NCI-H2081 treated with DMSO at 0.1 percent for 48 hours (cell line): ENCODE data around the gene FCN1.

Source experiments
- DNase-seq: peaks from one replicate; lab custom pipeline; 2025; lab: John Stamatoyannopoulos, UW

The FCN1 gene

GRCh38 chr9:134891053-134891452 lies 26.7 kb downstream of the FCN1 start:
- DNase-seq = no peak

GRCh38 chr9:134890155-134890495 lies 27.6 kb downstream of the FCN1 start:
- no peak for DNase-seq

GRCh38 chr9:134889386-134890154 lies 28.1 kb downstream of the FCN1 start:
- no peak for DNase-seq

DNA sequence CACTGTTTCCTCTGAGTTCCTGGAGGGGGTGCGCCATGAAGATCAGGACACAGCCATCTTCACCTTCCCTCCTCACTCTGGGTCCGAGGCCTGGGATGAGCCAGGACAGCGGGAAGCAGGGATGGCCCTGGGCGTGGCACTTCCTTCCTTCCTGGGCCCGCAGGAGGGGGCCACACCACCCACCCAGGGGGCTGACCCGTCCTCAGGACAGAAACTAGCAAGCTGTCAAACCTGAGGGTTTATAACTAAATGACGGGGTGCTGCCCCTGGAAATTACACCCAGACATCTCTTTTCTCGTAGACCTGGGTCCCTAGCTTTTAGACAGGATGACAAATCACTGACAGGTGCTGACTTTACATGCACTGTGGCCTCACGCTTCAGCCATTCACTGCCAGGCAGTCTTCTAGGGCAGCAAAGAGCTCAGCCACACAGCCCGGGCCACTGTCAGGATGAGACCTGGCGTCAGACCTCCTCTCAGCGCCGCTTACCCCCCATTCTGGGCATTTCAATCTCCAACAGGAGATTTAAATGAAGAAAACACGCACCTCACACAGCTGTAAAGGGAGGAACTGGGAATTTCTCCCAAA lies 29.0 kb downstream of the FCN1 start:
- DNase-seq = no peak

- DNase-seq = no peak
Measured at GRCh38 chr9:134887686-134888602, 29.8 kb downstream of the FCN1 start.

GRCh38 chr9:134887219-134887618 lies 30.5 kb downstream of the FCN1 start:
- no peak for DNase-seq

DNA sequence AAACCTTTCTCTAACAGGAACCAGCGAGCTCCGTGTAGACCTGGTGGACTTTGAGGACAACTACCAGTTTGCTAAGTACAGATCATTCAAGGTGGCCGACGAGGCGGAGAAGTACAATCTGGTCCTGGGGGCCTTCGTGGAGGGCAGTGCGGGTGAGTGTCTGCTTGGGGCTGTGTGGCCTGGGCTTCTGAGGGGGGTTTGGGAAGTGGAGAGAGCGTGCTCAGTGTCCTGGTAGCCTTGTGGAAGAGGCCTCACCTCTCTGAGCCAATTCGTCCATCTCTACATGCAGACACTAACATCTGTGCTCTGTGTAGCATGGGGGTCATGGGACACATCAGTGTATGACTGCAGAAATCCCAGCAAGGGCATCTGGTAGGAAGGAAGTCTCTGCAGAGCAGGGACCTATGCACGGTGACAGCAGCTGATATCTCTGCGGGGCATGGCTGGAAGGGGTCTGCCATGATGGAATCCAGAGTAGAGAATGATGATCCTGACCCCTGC lies 31.2 kb downstream of the FCN1 start:
- no peak for DNase-seq

DNA sequence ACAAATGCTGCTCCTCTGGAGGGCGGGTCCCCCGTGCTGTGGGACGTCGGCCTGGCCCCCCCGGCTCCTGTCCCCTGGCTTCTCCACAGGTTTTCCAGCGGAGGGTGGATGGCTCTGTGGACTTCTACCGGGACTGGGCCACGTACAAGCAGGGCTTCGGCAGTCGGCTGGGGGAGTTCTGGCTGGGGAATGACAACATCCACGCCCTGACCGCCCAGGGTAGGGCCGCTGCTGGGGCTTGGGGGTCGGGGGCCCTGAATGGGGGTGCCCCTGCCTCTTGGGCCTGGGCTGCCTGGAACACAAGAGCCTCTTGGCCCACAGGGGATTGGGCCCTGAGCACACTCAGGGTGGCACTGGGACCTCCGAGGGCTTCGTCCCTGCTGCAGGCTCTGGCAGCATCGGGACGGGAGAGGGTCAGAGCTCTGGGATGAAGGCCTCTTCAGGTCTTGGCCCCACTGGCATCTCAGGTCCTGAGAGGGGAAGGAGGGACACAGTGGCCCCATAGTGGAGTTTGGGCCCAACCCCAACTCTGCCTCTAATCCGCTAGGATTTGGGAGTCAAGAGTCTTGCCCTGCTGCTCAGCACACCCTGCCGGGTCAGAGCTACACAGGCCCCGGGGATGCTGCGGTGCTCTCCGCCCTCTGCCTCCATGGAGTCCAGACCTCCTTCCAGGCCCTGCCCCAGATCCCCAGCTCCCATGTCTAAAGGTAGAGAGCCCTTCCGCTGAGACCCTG lies 31.9 kb downstream of the FCN1 start:
- no peak for DNase-seq

GRCh38 chr9:134885001-134885678 lies 32.6 kb downstream of the FCN1 start:
- DNase-seq = no peak

DNA sequence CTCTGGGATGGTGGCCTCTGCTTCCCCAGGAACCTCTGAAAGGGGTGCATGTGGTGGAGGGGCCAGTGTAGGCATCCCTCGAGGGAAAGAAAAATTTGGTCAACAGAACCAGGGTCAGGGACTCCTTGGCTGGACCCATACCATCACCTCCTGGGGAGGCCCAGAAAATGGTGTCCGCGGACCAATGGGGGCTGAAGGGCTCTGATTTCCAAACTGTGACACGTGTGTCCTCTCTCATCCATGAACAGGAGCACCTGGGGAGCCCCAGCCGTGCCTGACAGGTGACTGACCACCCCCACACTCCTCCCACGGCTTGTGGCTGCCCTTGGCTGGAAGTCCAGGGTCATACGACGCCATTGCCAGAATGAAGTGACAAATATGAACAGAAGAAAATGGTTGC lies 33.2 kb downstream of the FCN1 start:
- no peak for DNase-seq

DNA sequence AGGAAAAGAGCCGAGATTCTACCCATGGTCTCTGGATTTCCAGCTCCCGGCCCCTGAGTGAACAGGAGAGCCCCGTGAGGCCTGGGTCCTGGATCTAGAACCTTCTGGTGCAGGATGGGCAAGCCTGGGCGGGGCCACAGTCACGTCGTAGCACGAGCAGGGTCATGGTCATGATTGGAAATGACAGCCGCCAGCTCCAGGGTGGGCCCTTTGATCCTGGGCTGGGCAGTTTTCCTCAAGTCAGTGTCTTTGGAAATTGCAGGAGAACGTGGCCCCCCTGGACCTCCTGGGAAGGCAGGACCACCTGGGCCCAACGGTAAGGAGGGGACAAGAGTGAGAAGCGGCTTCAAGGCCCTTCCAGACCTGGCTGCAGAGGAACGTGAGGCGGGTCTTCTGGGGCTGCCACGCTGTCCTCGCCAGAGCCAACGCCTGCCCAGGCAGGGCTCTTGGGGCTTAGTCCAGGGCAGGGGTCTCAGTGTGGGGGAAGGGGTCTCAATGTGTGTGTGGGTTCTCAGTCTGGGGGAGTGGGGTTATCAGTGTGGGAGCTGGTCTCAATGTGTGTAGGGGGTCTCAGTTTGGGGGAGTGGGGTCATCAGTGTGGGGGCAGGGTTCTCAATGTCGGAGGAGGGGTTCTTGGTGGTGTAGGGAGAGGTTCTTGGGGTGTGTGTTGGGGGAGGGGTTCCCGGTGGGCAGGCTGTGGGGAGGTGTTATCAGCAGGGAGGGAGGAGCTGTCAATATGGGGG lies 34.5 kb downstream of the FCN1 start:
- DNase-seq = no peak

- DNase-seq = no peak
Measured at GRCh38 chr9:134882204-134882785, 35.4 kb downstream of the FCN1 start.

DNA sequence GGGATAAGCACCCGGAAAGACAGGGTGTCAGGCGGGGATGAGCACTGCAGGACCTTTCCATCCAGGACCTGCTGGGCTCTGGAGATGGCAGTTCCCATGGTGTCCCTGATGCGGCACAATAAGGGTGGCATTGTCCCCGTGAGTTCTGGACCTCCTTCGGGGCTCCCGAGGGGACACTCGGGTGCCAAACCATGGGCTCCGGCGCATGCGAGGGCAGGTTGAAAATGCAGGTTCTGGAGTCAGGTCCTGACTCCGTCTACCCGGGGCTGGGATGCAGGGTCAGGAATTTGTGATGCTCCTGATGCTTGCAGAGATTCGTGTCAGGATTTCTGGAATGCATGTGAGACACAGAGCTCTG lies 36.4 kb downstream of the FCN1 start:
- DNase-seq = no peak

GRCh38 chr9:134880484-134881312 lies 37.0 kb downstream of the FCN1 start, which contains the start of gene FCN2:
Gene FCN2 (plus strand): TSS chr9:134880810. CDS start chr9:134880822, 12 bp downstream.
- no peak for DNase-seq

DNA sequence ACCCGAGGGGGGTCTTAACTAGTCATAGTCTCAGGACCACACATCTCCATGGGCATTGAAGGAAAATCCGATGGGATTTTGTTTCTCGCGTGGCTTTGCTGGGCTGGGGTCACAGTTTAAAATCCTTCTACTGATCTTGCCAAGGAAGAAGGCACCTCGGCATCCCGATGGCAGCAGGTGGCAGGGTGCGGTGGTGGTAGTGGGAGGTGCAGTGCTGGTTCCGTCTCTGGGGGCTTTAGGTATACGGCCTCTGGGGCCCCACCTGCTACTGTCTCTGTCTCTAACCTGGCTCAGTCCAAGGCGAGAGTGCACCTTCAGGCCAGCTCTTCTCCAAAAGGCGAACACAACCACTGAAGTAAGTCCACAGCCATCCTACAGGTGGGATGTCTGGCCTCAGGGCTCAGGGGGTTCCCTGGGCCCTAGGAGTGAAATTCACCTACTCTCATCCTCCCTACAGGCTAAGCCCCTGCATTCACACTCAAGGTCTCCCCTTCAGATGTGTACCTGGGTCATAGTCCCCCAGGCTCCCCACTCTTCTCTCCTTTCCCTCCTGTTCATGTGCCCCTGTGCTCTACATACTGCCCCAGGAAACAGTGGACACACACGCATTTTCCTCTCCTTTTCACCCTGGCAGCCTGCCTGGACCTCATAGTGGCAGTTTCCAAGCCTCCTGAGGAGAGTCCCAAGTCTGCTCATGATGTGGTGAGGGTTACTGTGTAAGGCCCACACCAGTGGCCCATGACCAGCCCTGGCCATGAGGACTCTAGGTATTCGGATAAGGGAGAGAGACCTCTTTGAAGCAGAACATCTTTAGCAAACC lies 37.8 kb downstream of the FCN1 start:
- no peak for DNase-seq

- DNase-seq = no peak
Measured at GRCh38 chr9:134877541-134877940, 40.2 kb downstream of the FCN1 start.

GRCh38 chr9:134875371-134875770 lies 42.3 kb downstream of the FCN1 start:
- no peak for DNase-seq

DNA sequence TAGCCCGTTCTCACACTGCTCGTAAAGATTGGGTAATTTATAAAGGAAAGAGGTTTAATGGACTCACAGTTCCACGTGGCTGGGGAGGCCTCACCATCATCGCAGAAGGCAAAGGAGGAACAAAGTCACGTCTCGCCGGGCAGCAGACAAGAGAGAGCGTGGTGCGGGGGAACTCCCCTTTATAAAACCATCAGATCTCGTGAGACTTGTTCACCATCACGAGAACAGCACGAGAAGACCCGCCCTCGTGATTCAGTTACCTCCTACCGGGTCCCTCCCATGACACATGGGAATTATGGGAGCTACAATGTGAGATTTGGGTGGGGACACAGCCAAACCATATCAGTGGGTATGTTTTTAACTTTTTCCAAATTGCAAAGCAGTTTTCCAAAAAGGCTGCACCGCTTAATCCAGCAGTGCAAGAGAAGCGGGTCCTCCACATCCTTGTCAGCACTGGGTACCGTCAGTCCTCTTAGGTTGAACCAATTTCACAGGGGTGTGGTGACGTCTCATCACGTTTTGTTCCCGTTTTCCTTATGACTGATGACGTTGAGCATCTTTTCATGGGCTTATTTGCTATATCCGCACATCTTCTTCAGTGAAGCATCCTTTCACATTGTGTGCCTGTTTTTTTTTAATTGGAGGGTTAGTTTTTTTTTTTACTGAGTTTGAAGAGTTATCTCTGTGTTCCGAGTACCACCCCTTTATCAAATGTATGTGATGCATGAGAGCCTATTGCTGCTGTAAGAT lies 45.1 kb downstream of the FCN1 start:
- no peak for DNase-seq
